Ovary (tissue), 9 donors: Measurements from ENCODE around the gene SERBP1. TPM values are rescaled to one million over a fixed set of nuclear protein-coding genes. Genes with fewer than 3 reads are reported as not detected.

Experiments used
- DNase-seq, 5 donors: peaks; one replicate each; pipeline ENCODE4 v3.0.0-alpha.2; 2019 to 2020
- H3K27ac ChIP-seq, 2 donors: fragments of 200-600 bp; one replicate each; pipeline versions ENCODE4 v1.5.1 to v1.8.0; 2019 to 2022
- H3K27me3 ChIP-seq: fragments of 200-600 bp; one replicate; pipeline ENCODE4 v1.8.0; 2022
- H3K36me3 ChIP-seq: fragments of 200-600 bp; sonication (generic); one replicate; pipeline ENCODE4 v1.5.1; 2019
- H3K4me1 ChIP-seq: one replicate; pipeline ENCODE4 v1.8.1; 2013; ENCODE audit warnings: mild to moderate bottlenecking, moderate library complexity; ENCODE audit not compliant: insufficient read depth
- H3K4me3 ChIP-seq: fragments of 200-600 bp; sonication (generic); one replicate; pipeline ENCODE4 v1.5.1; 2017
- H3K9me3 ChIP-seq, 2 donors: fragments of 200-600 bp in 1 of 2; sonication (generic) in 1 of 2; one replicate each; pipeline versions ENCODE4 v1.5.1 to v1.8.1; 2013 to 2019; ENCODE audit warnings: mild to moderate bottlenecking in 1 of 2, moderate library complexity in 1 of 2
- CTCF ChIP-seq, 3 donors: fragments of 450-650 bp in 2 of 3; fragments of 200-600 bp in 1 of 3; IDR thresholded peaks; one replicate each; pipeline versions ENCODE4 v1.5.1 to v1.8.0; 2016 to 2022; ENCODE audit warnings: antibody characterized with exemption in 3 of 3, mild to moderate bottlenecking in 1 of 3
- EP300 ChIP-seq: sonication (generic); formaldehyde crosslinking; IDR thresholded peaks from one replicate; pipeline ENCODE4 v1.6.1; 2017; ENCODE audit warnings: antibody characterized with exemption
- POLR2A ChIP-seq: fragments of 450-650 bp; IDR thresholded peaks from one replicate; pipeline ENCODE4 v1.6.1; 2017; ENCODE audit warnings: antibody characterized with exemption, mild to moderate bottlenecking, moderate library complexity
- WGBS, 3 donors: extraction: QIAGEN DNeasy Blood & Tissue Kit in 1 of 3; methylation state at CpG; one replicate each; pipeline versions ENCODE4 v1.1.5 to v1.1.7; 2013 to 2017; 5-methylcytosine and 5-hydroxymethylcytosine counted together
- intact Hi-C, 4 donors: fragments of 100-400 bp; cut with DNase I; formaldehyde crosslinking; loops; one replicate each; pipeline versions ENCODE4 v1.11.0 to v1.15.1; 2022 to 2023
- polyA plus RNA-seq, 2 donors: library from polyadenylated mRNA; stranded (reverse); fragments of 200-250 nt in 1 of 2; fragments of 350-450 nt in 1 of 2; fragmentation: Illumina TruSeq in 1 of 2; extraction: RNeasy Lipid Tissue Mini Kit (QIAGEN cat#74804) in 1 of 2; gene quantifications; one replicate each; pipeline ENCODE4 v1.2.3, GENCODE V29; 2013 to 2014
- total RNA-seq, 7 donors: library from RNA; depleted of rRNA in 2 of 7; stranded (reverse); fragments of >200 nt in 2 of 7; fragmentation: NEBNext Ultra II Directional in 3 of 7; extraction: Animal tissue kit (Norgen Biotek cat#: 25700) in 3 of 7; gene quantifications; one replicate each; pipeline versions ENCODE4 v1.1.0 to v1.2.4, GENCODE V29; 2016 to 2023
- donor health status: DM: no; HTN: no; CAD: no; lungs with moderate emphysema.
- donor health status: DM: no; HTN: no; CAD: no.
- donor health status: Bipolar disorder and iron deficiency.
- donor health status: DM: yes; HTN: yes; CAD: no.
- donor health status: DM: no; HTN: no; CAD: no.
- donor health status: DM: yes; HTN: yes; CAD: no.

The SERBP1 gene
- total and polyA plus RNA-seq, 9 donors = 117 to 180 (median 150) TPM

GRCh38 chr1:67429011-67429527, 1.1 kb downstream of the SERBP1 start:
- Histone ChIP-seq H3K9me3 (no peaks in the 10 kb centered on the region), H3K36me3 (no peaks in the 10 kb centered on the region), H3K4me1 (peaks cover 2% of the 10 kb centered on the region), H3K27ac (peak overlapping the region; percentile 49 to 82), H3K4me3 (peak overlapping the region; percentile 67), H3K27me3 (no peaks in the 10 kb centered on the region)
- WGBS, 3 donors = 0 to 1% (median 0%) methylated on average over 25 of the region's 25 CpGs
- no peak for TF ChIP-seq EP300
- no peak for TF ChIP-seq CTCF (IDR thresholded peaks at IDR 0.05)
- no peak for TF ChIP-seq POLR2A
- DNase-seq = no peak
- intact Hi-C loops = no loop called here

- 2 to 4% (median 2%) methylated on average over 3 of the region's 3 CpGs for WGBS, 3 donors
- H3K36me3 ChIP-seq = no peaks in the 10 kb centered on the region
- no peak overlapping the region for H3K27ac ChIP-seq
- intact Hi-C loops = no loop called here
- peaks cover 2% of the 10 kb centered on the region for H3K4me1 ChIP-seq
- no peak for DNase-seq
- TF ChIP-seq EP300 (no peak), POLR2A (no peak), CTCF (IDR thresholded peaks at IDR 0.05) (no peak)
- peak overlapping the region; percentile 67 for H3K4me3 ChIP-seq
- no peaks in the 10 kb centered on the region for H3K27me3 ChIP-seq
- H3K9me3 ChIP-seq = no peaks in the 10 kb centered on the region
Observed at GRCh38 chr1:67427947-67428346, 2.3 kb downstream of the SERBP1 start.

- peaks cover 2% of the 10 kb centered on the region for H3K4me1 ChIP-seq
- no peaks in the 10 kb centered on the region for H3K36me3 ChIP-seq
- H3K27me3 ChIP-seq = no peaks in the 10 kb centered on the region
- no peak for DNase-seq
- intact Hi-C loops = no loop called here
- H3K27ac ChIP-seq = no peak overlapping the region
- H3K9me3 ChIP-seq = no peaks in the 10 kb centered on the region
- TF ChIP-seq POLR2A (no peak), CTCF (IDR thresholded peaks at IDR 0.05) (no peak), EP300 (no peak)
- 5 to 15% (median 14%) methylated on average over 2 of the region's 2 CpGs for WGBS, 3 donors
- H3K4me3 ChIP-seq = no peak overlapping the region
Observed at GRCh38 chr1:67427465-67427864, 2.7 kb downstream of the SERBP1 start.

- intact Hi-C loops = no loop called here
Observed at GRCh38 chr1:67420835-67421492, 9.2 kb downstream of the SERBP1 start.

More at GRCh38 chr1:67420835-67421492, 9.2 kb downstream of the SERBP1 start:
- no peaks in the 10 kb centered on the region for H3K36me3 ChIP-seq
- no peaks in the 10 kb centered on the region for H3K27me3 ChIP-seq
- H3K4me1 ChIP-seq = no peaks in the 10 kb centered on the region
- DNase-seq = no peak
- no peak overlapping the region for H3K4me3 ChIP-seq
- no peaks in the 10 kb centered on the region for H3K9me3 ChIP-seq
- TF ChIP-seq POLR2A = no peak
- no peak for TF ChIP-seq EP300
- no peak for TF ChIP-seq CTCF (IDR thresholded peaks at IDR 0.05)
- no peak overlapping the region for H3K27ac ChIP-seq
